Measurements from ENCODE around the gene DTX3.
"Not testable (repeated sequence)": the region's sequence is repeated elsewhere in the genome, so short reads cannot be mapped to it uniquely, and the experiment has no call there.

DTX3 gene

DNA sequence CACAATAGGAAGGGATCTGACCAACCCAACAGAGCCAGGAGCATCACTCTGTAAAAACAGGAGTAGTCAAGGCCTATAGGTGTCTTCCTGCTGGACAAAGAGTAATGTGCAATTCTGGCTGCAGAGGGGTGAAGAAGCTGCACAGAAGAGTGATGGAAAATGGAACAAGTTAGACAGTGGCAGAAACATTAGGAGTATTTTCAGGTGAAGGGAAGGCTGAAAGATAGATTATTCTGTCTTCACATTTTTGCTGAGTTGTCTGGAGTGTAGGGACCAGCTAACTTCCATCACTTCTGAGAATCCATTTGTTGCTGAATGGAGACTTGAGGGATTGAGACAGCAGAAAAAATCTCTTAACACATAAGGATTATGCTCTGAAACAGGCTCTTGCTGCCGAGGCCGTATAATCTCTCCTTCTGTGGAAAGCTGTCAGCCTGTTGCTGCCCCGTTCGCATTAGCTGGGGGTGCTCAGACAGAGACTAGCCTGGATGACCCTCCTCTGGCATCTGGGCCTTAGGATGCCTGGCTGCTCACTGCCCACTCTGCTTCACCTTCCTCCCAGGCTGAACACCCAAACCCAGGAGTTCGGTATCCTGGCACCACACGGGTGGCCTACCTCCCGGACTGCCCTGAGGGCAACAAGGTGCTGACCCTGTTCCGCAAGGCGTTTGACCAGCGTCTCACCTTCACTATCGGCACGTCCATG is 3.5 kb downstream of the DTX3 start:
- DNase-seq = no peak

- DNase-seq = no peak
Observed at GRCh38 chr12:57609101-57609780, 4.6 kb downstream of the DTX3 start.

GRCh38 chr12:57609781-57610553 is 5.3 kb downstream of the DTX3 start:
- DNase-seq = no peak

GRCh38 chr12:57610554-57611107 is 6.0 kb downstream of the DTX3 start:
- no peak for DNase-seq

- DNase-seq = peak; percentile 25
Observed at GRCh38 chr12:57611108-57611826, 6.6 kb downstream of the DTX3 start, which contains the start of gene ARHGEF25. TSS of gene ARHGEF25 (plus strand) at chr12:57611435. CDS start at chr12:57611895, 460 bp downstream.

DNA sequence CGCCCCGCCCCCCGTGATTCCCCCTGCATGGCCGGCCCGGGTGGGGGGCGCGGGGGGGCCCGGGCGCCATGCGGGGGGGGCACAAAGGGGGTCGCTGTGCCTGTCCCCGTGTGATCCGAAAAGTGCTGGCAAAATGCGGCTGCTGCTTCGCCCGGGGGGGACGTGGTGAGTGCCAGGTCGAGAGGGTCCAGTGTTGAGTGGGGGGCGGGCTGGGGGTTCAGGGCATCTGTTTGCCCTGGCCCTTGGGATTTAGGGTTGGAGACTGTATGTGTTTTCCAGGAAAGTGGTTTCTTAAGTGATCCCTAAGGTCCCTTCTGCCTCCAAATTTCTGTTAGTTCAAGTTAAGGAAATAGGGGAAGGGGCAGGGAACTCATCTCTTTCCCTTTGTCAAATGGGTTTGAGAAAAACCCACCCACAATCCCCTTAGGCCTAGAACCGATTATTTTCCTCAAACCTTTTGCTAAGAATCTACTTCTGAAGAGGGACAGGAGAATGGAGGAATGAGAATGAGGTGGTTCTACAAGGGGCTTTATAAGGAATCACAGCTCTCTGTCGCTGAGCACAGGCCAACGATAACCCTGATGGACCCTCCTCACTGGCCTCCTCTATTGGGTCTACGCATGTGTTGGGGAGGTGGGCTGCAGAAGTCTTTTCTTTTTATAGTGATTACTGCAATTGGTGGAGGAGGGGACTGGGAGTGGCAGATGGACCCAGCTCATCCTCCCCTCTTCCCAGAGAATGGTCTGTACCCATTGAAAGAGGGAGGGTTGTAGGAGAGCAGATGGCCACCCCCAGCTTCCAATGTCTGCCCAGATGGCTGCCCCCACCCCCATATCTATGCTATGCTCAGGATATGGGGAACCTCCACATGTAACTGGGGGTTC is 7.4 kb downstream of the DTX3 start:
- DNase-seq = no peak

DNA sequence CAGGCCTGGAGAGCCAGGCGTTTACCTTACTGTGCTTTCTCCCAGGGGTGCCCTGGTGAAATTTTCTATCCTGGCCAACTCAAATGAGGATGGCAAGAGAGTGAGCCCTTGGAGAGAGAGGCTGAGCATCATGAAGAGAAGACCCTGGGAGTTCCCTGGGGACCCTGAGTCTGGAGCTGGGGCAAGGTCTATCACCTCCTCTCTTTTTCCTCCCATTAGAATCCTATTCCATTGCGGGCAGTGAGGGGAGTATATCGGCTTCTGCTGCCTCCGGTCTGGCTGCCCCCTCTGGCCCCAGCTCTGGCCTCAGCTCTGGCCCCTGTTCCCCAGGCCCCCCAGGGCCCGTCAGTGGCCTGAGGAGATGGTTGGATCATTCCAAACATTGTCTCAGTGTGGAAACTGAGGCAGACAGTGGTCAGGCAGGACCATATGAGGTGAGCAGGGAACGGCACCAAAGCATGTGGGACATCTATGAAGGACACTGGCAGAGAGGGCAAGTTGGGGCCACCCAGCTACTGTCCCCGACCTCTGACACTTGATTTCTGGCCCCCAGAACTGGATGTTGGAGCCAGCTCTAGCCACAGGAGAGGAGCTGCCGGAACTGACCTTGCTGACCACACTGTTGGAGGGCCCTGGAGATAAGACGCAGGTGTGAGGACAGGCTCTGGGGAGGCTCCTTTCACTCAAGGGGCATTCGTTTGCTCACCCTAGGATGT is 8.2 kb downstream of the DTX3 start:
- no peak for DNase-seq

- no peak for DNase-seq
Observed at GRCh38 chr12:57613427-57614109, 8.9 kb downstream of the DTX3 start.

- no peak for DNase-seq
Observed at GRCh38 chr12:57614178-57614947, 9.7 kb downstream of the DTX3 start.

- DNase-seq = no peak
Observed at GRCh38 chr12:57614948-57615500, 10.4 kb downstream of the DTX3 start.

DNA sequence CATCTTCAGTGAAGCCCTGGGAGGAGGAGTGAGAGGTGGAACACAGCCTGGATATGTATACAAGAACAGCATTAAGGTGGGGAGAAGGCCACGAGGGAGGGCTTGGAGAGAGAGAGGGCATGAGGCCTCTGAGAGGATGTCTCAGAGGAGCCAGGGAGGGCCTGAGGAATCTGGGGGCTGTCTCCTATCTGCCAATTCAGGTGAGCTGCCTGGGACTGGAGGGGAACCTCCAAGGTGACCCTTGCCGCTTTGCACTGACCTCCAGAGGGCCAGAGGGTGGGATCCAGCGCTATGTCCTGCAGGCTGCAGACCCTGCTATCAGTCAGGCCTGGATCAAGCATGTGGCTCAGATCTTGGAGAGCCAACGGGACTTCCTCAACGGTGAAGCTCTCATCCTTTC is 11.0 kb downstream of the DTX3 start:
- DNase-seq = no peak

DNA sequence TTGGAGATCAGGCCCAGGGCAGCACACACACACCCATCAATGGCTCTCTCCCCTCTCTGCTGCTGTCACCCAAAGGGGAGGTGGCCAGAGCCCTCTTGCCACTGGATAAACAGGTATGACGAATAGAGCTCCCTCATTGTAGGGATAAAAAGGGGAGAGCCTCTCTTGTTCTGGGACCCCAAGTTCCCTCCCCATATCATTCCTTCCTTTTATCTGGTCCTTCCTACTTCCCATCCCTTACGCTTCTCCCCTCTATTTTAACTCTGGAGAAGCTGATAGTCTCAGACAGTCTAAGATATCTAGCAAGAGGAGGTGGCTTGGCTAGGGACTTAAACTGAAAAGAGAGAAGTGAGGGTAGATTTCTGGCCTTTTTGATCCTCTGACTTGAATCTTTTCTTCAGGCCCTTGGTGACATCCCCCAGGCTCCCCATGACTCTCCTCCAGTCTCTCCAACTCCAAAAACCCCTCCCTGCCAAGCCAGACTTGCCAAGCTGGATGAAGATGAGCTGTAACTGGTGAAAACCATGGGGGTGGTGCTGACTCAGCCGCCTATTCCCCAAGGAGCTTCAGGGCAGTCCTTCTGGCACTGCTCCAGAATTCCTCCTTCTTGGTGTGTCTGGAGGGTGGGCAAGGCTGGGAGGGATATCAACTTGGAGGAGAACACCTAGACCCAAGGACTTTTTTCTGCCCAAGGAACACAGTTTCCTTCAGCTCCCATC is 11.9 kb downstream of the DTX3 start:
- DNase-seq = no peak

DNA sequence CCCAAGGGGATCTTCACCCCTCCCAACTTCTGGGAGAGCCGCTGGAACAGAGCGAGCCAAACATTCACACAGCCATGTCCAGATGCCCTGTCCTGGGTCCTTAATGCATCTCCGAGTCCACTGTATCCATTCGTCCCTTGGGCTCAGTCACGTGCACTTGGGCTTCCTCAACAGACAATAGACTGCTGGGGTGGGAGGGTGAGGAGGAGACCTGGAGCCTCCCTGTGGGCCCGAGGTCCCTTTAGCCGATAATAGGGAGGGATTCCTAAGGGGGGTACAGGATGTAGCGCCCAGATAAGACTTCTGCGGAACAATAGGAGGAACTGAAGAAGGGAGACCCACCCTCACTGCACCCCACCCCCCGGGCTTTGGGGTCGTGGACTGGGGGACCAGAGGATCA is 13.3 kb downstream of the DTX3 start:
- no peak for DNase-seq

- DNase-seq = not testable (repeated sequence)
Observed at GRCh38 chr12:57618431-57618830, 13.8 kb downstream of the DTX3 start.

- DNase-seq = no peak
Observed at GRCh38 chr12:57618966-57619433, 14.4 kb downstream of the DTX3 start.

DNA sequence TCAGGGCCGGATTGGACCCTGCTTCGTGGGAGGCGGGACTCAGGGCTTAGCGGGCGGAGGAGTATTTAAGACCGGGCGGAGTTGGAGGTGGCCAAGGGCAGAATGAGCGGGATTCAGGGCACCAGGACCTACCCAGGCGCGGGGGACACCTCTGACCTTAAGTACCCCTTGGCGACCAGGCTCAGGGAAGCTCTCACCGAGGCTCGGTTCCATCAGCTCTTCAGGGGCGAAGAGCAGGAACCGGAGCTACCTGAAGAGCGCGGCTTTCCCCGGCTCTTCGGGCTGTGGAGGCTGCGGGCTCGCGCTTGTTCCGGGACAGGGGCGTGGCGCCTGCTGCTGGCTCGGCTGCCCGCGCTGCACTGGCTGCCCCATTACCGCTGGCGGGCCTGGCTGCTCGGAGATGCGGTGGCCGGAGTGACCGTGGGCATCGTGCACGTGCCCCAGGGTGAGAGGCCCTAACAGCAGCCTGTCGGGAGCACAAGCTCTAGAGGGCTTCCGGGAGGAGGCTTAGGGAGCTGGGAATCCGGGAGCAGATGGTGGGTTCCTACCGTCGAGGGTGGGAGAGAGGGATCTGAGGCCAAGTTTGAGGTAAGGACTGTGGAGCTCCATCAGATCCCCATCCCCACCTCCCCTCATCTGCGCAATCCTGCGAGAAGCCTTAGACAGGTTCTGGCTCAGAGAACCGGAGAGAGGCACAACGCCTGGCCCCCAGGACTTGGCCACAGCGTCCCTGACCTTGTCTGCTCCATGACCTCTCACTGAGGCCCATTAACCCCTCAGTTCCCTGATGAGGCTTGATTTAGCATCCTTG is 15.0 kb downstream of the DTX3 start:
- no peak for DNase-seq

- no peak for DNase-seq
Observed at GRCh38 chr12:57620245-57620935, 15.8 kb downstream of the DTX3 start.
